HEK293 (cell line): ENCODE measurements around the gene REX1BD.
A peak's percentile ranks its signal among the peaks of the same experiment; 100 is the strongest.

Source experiments
- KLF7 ChIP-seq: fragments of 450-650 bp; formaldehyde crosslinking; IDR thresholded peaks from 2 replicates; pipeline ENCODE4 v1.5.1; 2016; ENCODE audit warnings: missing biosample characterization, missing genetic modification characterization, borderline replicate concordance
- MYNN ChIP-seq: fragments of 450-650 bp; formaldehyde crosslinking; IDR thresholded peaks from 2 replicates; pipeline ENCODE4 v1.5.1; 2016; ENCODE audit warnings: missing biosample characterization, missing genetic modification characterization, borderline replicate concordance
- PRDM1 ChIP-seq: fragments of 450-650 bp; formaldehyde crosslinking; IDR thresholded peaks from 2 replicates; pipeline ENCODE4; 2016; ENCODE audit warnings: missing biosample characterization, missing genetic modification characterization
- SCRT1 ChIP-seq: fragments of 450-650 bp; formaldehyde crosslinking; IDR thresholded peaks from 2 replicates; pipeline ENCODE4 v1.5.1; 2016; ENCODE audit warnings: missing biosample characterization, missing genetic modification characterization, borderline replicate concordance
- ZBTB48 ChIP-seq: fragments of 450-650 bp; formaldehyde crosslinking; IDR thresholded peaks from 2 replicates; pipeline ENCODE4 v1.5.1; 2016; ENCODE audit warnings: missing biosample characterization, missing genetic modification characterization
- ZBTB7A ChIP-seq: fragments of 450-650 bp; formaldehyde crosslinking; IDR thresholded peaks from 2 replicates; pipeline ENCODE4 v1.5.1; 2016; ENCODE audit warnings: low read depth, missing biosample characterization, missing genetic modification characterization
- ZFP37 ChIP-seq: fragments of 450-650 bp; formaldehyde crosslinking; IDR thresholded peaks from 2 replicates; pipeline ENCODE4 v1.5.1; 2016; ENCODE audit warnings: missing biosample characterization, missing genetic modification characterization
- ZNF140 ChIP-seq: fragments of 450-650 bp; formaldehyde crosslinking; IDR thresholded peaks from 2 replicates; pipeline ENCODE4 v1.5.1; 2016; ENCODE audit warnings: missing biosample characterization, missing genetic modification characterization
- ZNF146 ChIP-seq: fragments of 450-650 bp; formaldehyde crosslinking; IDR thresholded peaks from 2 replicates; pipeline ENCODE4 v1.5.1; 2016; ENCODE audit warnings: missing biosample characterization, missing genetic modification characterization
- ZNF169 ChIP-seq: fragments of 450-650 bp; formaldehyde crosslinking; IDR thresholded peaks from 2 replicates; pipeline ENCODE4 v1.5.1; 2016; ENCODE audit warnings: missing biosample characterization, missing genetic modification characterization
- ZNF211 ChIP-seq: fragments of 450-650 bp; formaldehyde crosslinking; IDR thresholded peaks from 2 replicates; pipeline ENCODE4 v1.5.1; 2016; ENCODE audit warnings: low read depth, missing biosample characterization, missing genetic modification characterization
- ZNF354C ChIP-seq: fragments of 450-650 bp; formaldehyde crosslinking; IDR thresholded peaks from 2 replicates; pipeline ENCODE4 v1.5.1; 2016; ENCODE audit warnings: missing biosample characterization, missing genetic modification characterization, low read depth, borderline replicate concordance
- ZNF37A ChIP-seq: fragments of 450-650 bp; IDR thresholded peaks from 2 replicates; pipeline ENCODE4 v1.5.1; 2018; ENCODE audit warnings: missing biosample characterization, missing genetic modification characterization
- ZNF391 ChIP-seq: fragments of 450-650 bp; formaldehyde crosslinking; IDR thresholded peaks from 2 replicates; pipeline ENCODE4 v1.5.1; 2016; ENCODE audit warnings: low read depth, missing biosample characterization, missing genetic modification characterization, borderline replicate concordance
- ZNF48 ChIP-seq: fragments of 450-650 bp; formaldehyde crosslinking; IDR thresholded peaks from 2 replicates; pipeline ENCODE4 v1.5.1; 2016; ENCODE audit warnings: missing biosample characterization, missing genetic modification characterization
- ZNF549 ChIP-seq: fragments of 450-650 bp; IDR thresholded peaks from 2 replicates; pipeline ENCODE4 v1.5.1; 2018; ENCODE audit warnings: missing biosample characterization, missing genetic modification characterization, mild to moderate bottlenecking, inconsistent platforms, moderate library complexity
- ZNF623 ChIP-seq: fragments of 450-650 bp; formaldehyde crosslinking; IDR thresholded peaks from 2 replicates; pipeline ENCODE4 v1.5.1; 2016; ENCODE audit warnings: missing biosample characterization, missing genetic modification characterization
- ZNF660 ChIP-seq: fragments of 450-650 bp; IDR thresholded peaks from 2 replicates; pipeline ENCODE4 v1.5.1; 2018; ENCODE audit warnings: missing biosample characterization, mild to moderate bottlenecking, missing genetic modification characterization
- ZNF670 ChIP-seq: fragments of 450-650 bp; formaldehyde crosslinking; IDR thresholded peaks from 2 replicates; pipeline ENCODE4 v1.5.1; 2016; ENCODE audit warnings: missing biosample characterization, missing genetic modification characterization, low read depth
- ZNF701 ChIP-seq: fragments of 450-650 bp; formaldehyde crosslinking; IDR thresholded peaks from 2 replicates; pipeline ENCODE4 v1.5.1; 2016; ENCODE audit warnings: missing biosample characterization, missing genetic modification characterization
- ZNF837 ChIP-seq: fragments of 450-650 bp; formaldehyde crosslinking; IDR thresholded peaks from 2 replicates; pipeline ENCODE4 v1.5.1; 2016; ENCODE audit warnings: missing biosample characterization, missing genetic modification characterization
- ZSCAN16 ChIP-seq: fragments of 450-650 bp; formaldehyde crosslinking; IDR thresholded peaks from 2 replicates; pipeline ENCODE4 v1.5.1; 2016; ENCODE audit warnings: missing biosample characterization, missing genetic modification characterization
- ZSCAN23 ChIP-seq: fragments of 450-650 bp; formaldehyde crosslinking; IDR thresholded peaks from 2 replicates; pipeline ENCODE4 v1.5.1; 2016; ENCODE audit warnings: missing biosample characterization, missing genetic modification characterization
- TF ChIP-seq, protein P1 (sequence below): sonication (generic); formaldehyde crosslinking; IDR thresholded peaks from 2 replicates; pipeline ENCODE4 v1.8.1; 2022; ENCODE audit warnings: mild to moderate bottlenecking, moderate library complexity, missing genetic modification reagents
- TF ChIP-seq, protein P2 (sequence below): fragments of 450-650 bp; formaldehyde crosslinking; conservative IDR thresholded peaks from 2 replicates; pipeline ENCODE4 v1.5.1; 2016; ENCODE audit warnings: low read depth, missing biosample characterization, missing genetic modification characterization
- TF ChIP-seq, protein P3 (sequence below): fragments of 450-650 bp; formaldehyde crosslinking; IDR thresholded peaks from 2 replicates; pipeline ENCODE4 v1.5.1; 2016; ENCODE audit warnings: missing biosample characterization, missing genetic modification characterization, borderline replicate concordance
- TF ChIP-seq, protein P4 (sequence below): fragments of 450-650 bp; formaldehyde crosslinking; IDR thresholded peaks from 2 replicates; pipeline ENCODE4 v1.5.1; 2016; ENCODE audit warnings: missing biosample characterization, missing genetic modification characterization
- TF ChIP-seq, protein P5 (sequence below): fragments of 450-650 bp; formaldehyde crosslinking; IDR thresholded peaks from 2 replicates; pipeline ENCODE4 v1.5.1; 2016; ENCODE audit warnings: missing biosample characterization, missing genetic modification characterization

The REX1BD gene

DNA sequence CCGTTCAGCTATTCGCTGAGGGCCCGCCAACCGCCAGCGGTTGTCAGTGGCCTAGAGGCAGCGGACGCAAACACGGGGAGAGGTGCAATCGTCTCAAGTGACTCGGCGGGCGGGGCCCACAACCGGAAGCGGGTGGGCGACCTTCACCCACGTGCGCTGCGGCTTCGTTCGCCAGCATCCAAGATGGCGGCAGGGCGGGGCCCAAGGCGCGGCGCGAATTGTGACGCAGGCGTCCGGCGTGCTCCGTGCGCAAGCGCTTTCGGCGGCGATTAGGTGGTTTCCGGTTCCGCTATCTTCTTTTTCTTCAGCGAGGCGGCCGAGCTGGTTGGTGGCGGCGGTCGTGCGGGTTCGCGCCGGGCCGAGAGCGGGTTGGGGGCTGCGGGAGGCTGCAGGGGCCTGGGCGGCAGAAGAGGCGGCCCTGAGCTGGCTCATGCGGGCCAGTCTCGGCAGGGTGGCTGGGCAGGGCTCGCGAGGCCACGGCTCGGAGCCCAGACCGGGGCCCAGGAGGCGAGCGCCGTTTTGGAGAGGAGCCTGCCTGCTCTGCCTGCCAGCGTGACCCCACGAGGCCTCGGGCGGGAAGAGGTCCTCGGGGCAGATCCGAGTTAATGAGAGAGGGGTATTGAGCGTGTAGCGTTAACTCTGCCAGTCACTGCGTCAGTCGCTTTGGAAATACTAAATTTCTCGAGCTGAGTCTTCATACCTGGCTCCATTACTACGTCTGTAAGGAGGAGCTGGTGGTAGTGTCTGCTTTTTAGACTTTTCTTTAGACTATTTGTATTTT is 16.8 kb upstream of the REX1BD start, which contains the start of gene UBA52 (continued):
- TF ChIP-seq ZNF354C (tag by site-specific recombination) = no peak
- TF ChIP-seq, protein P1, sequence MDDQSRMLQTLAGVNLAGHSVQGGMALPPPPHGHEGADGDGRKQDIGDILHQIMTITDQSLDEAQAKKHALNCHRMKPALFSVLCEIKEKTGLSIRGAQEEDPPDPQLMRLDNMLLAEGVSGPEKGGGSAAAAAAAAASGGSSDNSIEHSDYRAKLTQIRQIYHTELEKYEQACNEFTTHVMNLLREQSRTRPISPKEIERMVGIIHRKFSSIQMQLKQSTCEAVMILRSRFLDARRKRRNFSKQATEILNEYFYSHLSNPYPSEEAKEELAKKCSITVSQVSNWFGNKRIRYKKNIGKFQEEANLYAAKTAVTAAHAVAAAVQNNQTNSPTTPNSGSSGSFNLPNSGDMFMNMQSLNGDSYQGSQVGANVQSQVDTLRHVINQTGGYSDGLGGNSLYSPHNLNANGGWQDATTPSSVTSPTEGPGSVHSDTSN (CRISPR knock-in tag) = peak; percentile 86
- TF ChIP-seq ZBTB7A = peak; percentile 60
- TF ChIP-seq ZNF660 (tag by site-specific recombination) = peak; percentile 77
- TF ChIP-seq ZNF549 (tag by site-specific recombination) = no peak
- TF ChIP-seq, protein P2, sequence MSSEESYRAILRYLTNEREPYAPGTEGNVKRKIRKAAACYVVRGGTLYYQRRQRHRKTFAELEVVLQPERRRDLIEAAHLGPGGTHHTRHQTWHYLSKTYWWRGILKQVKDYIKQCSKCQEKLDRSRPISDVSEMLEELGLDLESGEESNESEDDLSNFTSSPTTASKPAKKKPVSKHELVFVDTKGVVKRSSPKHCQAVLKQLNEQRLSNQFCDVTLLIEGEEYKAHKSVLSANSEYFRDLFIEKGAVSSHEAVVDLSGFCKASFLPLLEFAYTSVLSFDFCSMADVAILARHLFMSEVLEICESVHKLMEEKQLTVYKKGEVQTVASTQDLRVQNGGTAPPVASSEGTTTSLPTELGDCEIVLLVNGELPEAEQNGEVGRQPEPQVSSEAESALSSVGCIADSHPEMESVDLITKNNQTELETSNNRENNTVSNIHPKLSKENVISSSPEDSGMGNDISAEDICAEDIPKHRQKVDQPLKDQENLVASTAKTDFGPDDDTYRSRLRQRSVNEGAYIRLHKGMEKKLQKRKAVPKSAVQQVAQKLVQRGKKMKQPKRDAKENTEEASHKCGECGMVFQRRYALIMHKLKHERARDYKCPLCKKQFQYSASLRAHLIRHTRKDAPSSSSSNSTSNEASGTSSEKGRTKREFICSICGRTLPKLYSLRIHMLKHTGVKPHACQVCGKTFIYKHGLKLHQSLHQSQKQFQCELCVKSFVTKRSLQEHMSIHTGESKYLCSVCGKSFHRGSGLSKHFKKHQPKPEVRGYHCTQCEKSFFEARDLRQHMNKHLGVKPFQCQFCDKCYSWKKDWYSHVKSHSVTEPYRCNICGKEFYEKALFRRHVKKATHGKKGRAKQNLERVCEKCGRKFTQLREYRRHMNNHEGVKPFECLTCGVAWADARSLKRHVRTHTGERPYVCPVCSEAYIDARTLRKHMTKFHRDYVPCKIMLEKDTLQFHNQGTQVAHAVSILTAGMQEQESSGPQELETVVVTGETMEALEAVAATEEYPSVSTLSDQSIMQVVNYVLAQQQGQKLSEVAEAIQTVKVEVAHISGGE (tag by site-specific recombination) = peak; percentile 86
- no peak for TF ChIP-seq ZNF391 (tag by site-specific recombination)
- TF ChIP-seq PRDM1 = no peak
- TF ChIP-seq ZNF48 (tag by site-specific recombination) = no peak
- TF ChIP-seq ZNF146 (tag by site-specific recombination) = no peak
- no peak for TF ChIP-seq MYNN
- TF ChIP-seq ZNF140 (tag by site-specific recombination) = no peak
- TF ChIP-seq ZNF670 = no peak
- TF ChIP-seq ZNF623 = no peak
- TF ChIP-seq ZNF37A = no peak
- TF ChIP-seq, protein P3, sequence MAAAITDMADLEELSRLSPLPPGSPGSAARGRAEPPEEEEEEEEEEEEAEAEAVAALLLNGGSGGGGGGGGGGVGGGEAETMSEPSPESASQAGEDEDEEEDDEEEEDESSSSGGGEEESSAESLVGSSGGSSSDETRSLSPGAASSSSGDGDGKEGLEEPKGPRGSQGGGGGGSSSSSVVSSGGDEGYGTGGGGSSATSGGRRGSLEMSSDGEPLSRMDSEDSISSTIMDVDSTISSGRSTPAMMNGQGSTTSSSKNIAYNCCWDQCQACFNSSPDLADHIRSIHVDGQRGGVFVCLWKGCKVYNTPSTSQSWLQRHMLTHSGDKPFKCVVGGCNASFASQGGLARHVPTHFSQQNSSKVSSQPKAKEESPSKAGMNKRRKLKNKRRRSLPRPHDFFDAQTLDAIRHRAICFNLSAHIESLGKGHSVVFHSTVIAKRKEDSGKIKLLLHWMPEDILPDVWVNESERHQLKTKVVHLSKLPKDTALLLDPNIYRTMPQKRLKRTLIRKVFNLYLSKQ (tag by site-specific recombination) = no peak
- no peak for TF ChIP-seq ZNF701
- TF ChIP-seq, protein P4, sequence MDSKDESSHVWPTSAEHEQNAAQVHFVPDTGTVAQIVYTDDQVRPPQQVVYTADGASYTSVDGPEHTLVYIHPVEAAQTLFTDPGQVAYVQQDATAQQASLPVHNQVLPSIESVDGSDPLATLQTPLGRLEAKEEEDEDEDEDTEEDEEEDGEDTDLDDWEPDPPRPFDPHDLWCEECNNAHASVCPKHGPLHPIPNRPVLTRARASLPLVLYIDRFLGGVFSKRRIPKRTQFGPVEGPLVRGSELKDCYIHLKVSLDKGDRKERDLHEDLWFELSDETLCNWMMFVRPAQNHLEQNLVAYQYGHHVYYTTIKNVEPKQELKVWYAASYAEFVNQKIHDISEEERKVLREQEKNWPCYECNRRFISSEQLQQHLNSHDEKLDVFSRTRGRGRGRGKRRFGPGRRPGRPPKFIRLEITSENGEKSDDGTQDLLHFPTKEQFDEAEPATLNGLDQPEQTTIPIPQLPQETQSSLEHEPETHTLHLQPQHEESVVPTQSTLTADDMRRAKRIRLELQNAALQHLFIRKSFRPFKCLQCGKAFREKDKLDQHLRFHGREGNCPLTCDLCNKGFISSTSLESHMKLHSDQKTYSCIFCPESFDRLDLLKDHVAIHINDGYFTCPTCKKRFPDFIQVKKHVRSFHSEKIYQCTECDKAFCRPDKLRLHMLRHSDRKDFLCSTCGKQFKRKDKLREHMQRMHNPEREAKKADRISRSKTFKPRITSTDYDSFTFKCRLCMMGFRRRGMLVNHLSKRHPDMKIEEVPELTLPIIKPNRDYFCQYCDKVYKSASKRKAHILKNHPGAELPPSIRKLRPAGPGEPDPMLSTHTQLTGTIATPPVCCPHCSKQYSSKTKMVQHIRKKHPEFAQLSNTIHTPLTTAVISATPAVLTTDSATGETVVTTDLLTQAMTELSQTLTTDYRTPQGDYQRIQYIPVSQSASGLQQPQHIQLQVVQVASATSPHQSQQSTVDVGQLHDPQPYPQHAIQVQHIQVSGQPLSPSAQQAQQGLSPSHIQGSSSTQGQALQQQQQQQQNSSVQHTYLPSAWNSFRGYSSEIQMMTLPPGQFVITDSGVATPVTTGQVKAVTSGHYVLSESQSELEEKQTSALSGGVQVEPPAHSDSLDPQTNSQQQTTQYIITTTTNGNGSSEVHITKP (tag by site-specific recombination) = peak; percentile 61; the same call in 1 of the 2 replicates
- no peak for TF ChIP-seq ZBTB48 (tag by site-specific recombination)
- TF ChIP-seq, protein P5, sequence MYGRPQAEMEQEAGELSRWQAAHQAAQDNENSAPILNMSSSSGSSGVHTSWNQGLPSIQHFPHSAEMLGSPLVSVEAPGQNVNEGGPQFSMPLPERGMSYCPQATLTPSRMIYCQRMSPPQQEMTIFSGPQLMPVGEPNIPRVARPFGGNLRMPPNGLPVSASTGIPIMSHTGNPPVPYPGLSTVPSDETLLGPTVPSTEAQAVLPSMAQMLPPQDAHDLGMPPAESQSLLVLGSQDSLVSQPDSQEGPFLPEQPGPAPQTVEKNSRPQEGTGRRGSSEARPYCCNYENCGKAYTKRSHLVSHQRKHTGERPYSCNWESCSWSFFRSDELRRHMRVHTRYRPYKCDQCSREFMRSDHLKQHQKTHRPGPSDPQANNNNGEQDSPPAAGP (tag by site-specific recombination) = peak; percentile 96
- no peak for TF ChIP-seq ZNF837 (tag by site-specific recombination)
- TF ChIP-seq SCRT1 (tag by site-specific recombination) = no peak
- peak; percentile 99 for TF ChIP-seq KLF7 (tag by site-specific recombination)
- TF ChIP-seq ZSCAN16 = no peak
- no peak for TF ChIP-seq ZNF169 (tag by site-specific recombination)
- TF ChIP-seq ZSCAN23 (tag by site-specific recombination) = no peak
- no peak; the same call in 1 of the 2 replicates for TF ChIP-seq ZFP37
- TF ChIP-seq ZNF211 (tag by site-specific recombination) = no peak
